OCI-LY3 (cell line): ENCODE results near the gene TMEM253.

Source experiments
- H2AFZ ChIP-seq: fragments of 200-600, 300-600 bp; shearing (Covaris generic); 2 replicates; pipeline ENCODE4 v1.6.0; 2014; ENCODE audit warnings: antibody characterized with exemption, low read depth, low read length
- H3K27ac ChIP-seq: fragments of 200-600, 300-600 bp; sonication (generic); 2 replicates; pipeline ENCODE4 v1.5.1; 2014; ENCODE audit warnings: mild to moderate bottlenecking, low read length, moderate library complexity, mixed read lengths
- H3K27me3 ChIP-seq: fragments of 200-600, 300-600 bp; sonication (generic); 2 replicates; pipeline ENCODE4 v1.6.1; 2014; ENCODE audit warnings: low read depth, low read length, mixed read lengths
- H3K36me3 ChIP-seq: fragments of 200-600, 300-600 bp; sonication (generic); replicated peaks from 2 replicates; pipeline ENCODE3; 2014; ENCODE audit warnings: low read depth, low read length, mixed read lengths
- H3K4me1 ChIP-seq: fragments of 300-600, 200-600 bp; sonication (generic); 2 replicates; pipeline ENCODE4 v1.6.1; 2014; ENCODE audit warnings: low read length, mixed read lengths
- H3K4me2 ChIP-seq: fragments of 200-600, 300-600 bp; sonication (generic); 2 replicates; pipeline ENCODE4 v1.6.1; 2014; ENCODE audit warnings: low read length, mixed read lengths
- H3K4me3 ChIP-seq: fragments of 300-600, 200-600 bp; sonication (generic); 2 replicates; pipeline ENCODE4 v1.5.1; 2014; ENCODE audit warnings: antibody characterized with exemption, mild to moderate bottlenecking, low read length, moderate library complexity
- H3K79me2 ChIP-seq: fragments of 300-600, 200-600 bp; shearing (Covaris generic); 2 replicates; pipeline ENCODE4 v1.6.1; 2014; ENCODE audit warnings: mild to moderate bottlenecking, low read length, mixed read lengths
- H3K9ac ChIP-seq: fragments of 300-600, 200-600 bp; shearing (Covaris generic); 2 replicates; pipeline ENCODE4 v1.6.0; 2014; ENCODE audit warnings: mild to moderate bottlenecking, low read length, moderate library complexity
- H3K9me3 ChIP-seq: fragments of 200-600, 300-600 bp; shearing (Covaris generic); 2 replicates; pipeline ENCODE4 v1.6.1; 2014; ENCODE audit warnings: low read length, mixed read lengths; ENCODE audit not compliant: insufficient read depth
- H4K20me1 ChIP-seq: fragments of 200-600, 300-600 bp; sonication (generic); 2 replicates; pipeline ENCODE4 v1.6.1; 2016; ENCODE audit warnings: low read length, mixed read lengths; ENCODE audit not compliant: insufficient read depth
- CTCF ChIP-seq: fragments of 200-600, 300-600 bp; sonication (generic); IDR thresholded peaks from 2 replicates; pipeline ENCODE4 v1.5.1; 2014; ENCODE audit warnings: antibody characterized with exemption, low read length, low read depth
- EZH2phosphoT487 ChIP-seq: fragments of 200-600 bp; shearing (Covaris generic); IDR thresholded peaks from 2 replicates; pipeline ENCODE4 v1.6.1; 2018; ENCODE audit warnings: antibody characterized with exemption, mixed run types, low read depth

Gene TMEM253

DNA sequence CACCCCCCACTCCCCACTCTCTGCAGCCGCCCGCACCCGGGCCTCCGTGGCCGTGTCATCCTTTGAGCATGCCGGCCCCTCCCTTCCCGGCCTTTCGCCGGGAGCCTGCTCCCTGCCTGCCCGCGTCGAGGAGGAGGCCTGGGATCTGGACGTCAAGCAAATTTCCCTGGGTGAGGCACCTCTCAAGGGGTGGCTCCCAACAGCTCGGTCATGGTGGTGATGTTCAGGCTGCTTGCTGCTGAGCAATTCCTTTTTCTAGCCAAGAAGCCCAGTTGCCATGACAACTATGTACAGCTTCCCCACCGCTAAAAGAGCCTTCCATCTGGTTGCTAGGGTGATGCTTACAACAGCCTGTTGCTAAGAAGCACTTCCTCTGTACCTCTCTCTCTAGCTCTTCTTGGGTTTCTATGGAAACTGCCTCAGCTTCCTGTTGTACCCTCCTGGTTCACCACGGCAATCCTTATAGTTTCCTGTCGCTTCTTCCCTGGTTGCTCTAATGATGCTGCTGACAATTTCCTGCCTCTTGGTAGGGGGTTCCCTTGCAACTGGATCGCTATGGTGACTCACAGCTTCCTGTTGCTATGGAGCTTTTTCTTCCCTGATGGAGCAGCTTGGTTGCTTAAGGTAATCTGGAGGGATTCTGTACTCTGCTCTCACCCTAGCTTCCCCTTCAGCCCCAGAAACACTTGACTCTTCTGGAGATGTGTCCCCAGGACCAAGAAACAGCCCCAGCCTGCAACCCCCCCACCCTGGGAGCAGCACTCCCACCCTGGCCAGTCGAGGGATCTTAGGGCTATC is 13.4 kb upstream of the TMEM253 start:
- Histone ChIP-seq H3K4me1 (peaks cover 3% of the 10 kb centered on the region; the same call in 1 of the 2 replicates), H3K9ac (no peak overlapping the region), H3K79me2 (no peaks in the 10 kb centered on the region), H3K27ac (no peak overlapping the region), H3K9me3 (no peaks in the 10 kb centered on the region), H3K4me2 (no peak overlapping the region), H2AFZ (no peak overlapping the region), H3K36me3 (peaks cover 25% of the 10 kb centered on the region), H3K27me3 (no peaks in the 10 kb centered on the region), H3K4me3 (no peak overlapping the region), H4K20me1 (no peaks in the 10 kb centered on the region)
- TF ChIP-seq EZH2phosphoT487, result no peak
- TF ChIP-seq CTCF, result no peak

DNA sequence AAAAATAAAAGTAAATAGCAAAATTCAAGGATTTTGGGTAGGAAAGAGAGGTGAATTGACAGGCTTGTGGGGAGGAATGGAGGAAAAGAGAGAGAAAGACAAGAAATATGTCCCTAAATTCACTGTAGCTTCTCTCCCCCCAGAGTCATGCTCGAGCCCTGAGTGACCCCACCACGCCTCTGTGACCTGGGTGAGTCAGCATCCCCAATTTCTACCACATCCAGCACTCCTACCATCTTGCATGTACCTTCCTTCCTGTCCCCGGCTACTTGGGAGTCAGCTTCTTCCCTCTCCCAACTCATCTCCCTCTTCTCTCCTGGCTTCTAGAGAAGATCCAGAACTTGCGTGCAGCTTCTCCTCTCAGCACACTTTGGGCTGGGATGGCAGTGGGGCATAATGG is 12.2 kb upstream of the TMEM253 start:
- no peaks in the 10 kb centered on the region for H3K9me3 ChIP-seq
- 0 out of 2 replicates have a peak, but pooled peaks cover 6% of the 10 kb centered on the region for H4K20me1 ChIP-seq
- H3K27me3 ChIP-seq, result no peaks in the 10 kb centered on the region
- no peak overlapping the region for H3K4me3 ChIP-seq
- no peak overlapping the region for H3K27ac ChIP-seq
- H3K9ac ChIP-seq, result no peak overlapping the region
- H2AFZ ChIP-seq, result no peak overlapping the region
- H3K4me1 ChIP-seq, result peaks cover 6% of the 10 kb centered on the region; the same call in 1 of the 2 replicates
- H3K36me3 ChIP-seq, result peaks cover 21% of the 10 kb centered on the region
- TF ChIP-seq EZH2phosphoT487 (no peak), CTCF (no peak)
- H3K79me2 ChIP-seq, result no peaks in the 10 kb centered on the region
- no peak overlapping the region for H3K4me2 ChIP-seq

GRCh38 chr14:21089271-21089670 is 11.6 kb upstream of the TMEM253 start:
- Histone ChIP-seq H3K27ac (no peak overlapping the region), H3K4me3 (no peak overlapping the region), H3K27me3 (no peaks in the 10 kb centered on the region), H4K20me1 (0 out of 2 replicates have a peak, but pooled peaks cover 6% of the 10 kb centered on the region), H3K36me3 (peaks cover 21% of the 10 kb centered on the region), H3K9me3 (no peaks in the 10 kb centered on the region), H3K4me1 (peaks cover 6% of the 10 kb centered on the region; the same call in 1 of the 2 replicates), H2AFZ (no peak overlapping the region), H3K4me2 (no peak overlapping the region), H3K79me2 (no peaks in the 10 kb centered on the region), H3K9ac (no peak overlapping the region)
- TF ChIP-seq EZH2phosphoT487 (no peak), CTCF (no peak)

DNA sequence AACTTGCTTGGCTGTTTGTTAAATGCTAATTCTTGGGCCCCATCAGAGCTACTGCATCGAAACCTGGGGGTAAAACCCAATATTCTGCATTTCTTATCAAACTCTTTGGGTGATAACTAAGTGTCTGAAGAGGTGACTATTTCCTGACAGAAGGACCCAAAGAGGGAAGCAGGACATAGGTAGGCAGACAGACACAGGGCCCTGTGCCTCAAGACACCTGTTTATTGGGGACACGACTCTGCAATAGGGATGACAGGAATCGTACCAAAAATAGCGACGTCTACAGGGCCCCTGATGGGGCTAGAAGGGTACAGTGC is 11.0 kb upstream of the TMEM253 start:
- Histone ChIP-seq H2AFZ (no peak overlapping the region), H3K4me2 (no peak overlapping the region), H3K27me3 (no peaks in the 10 kb centered on the region), H3K9ac (no peak overlapping the region), H3K9me3 (no peaks in the 10 kb centered on the region), H4K20me1 (0 out of 2 replicates have a peak, but pooled peaks cover 6% of the 10 kb centered on the region), H3K36me3 (peaks cover 18% of the 10 kb centered on the region), H3K79me2 (no peaks in the 10 kb centered on the region), H3K4me3 (no peak overlapping the region), H3K4me1 (peaks cover 6% of the 10 kb centered on the region; the same call in 1 of the 2 replicates), H3K27ac (no peak overlapping the region)
- TF ChIP-seq CTCF (no peak), EZH2phosphoT487 (no peak)
